ENCODE data around the gene SH3BP4.

Gene SH3BP4

GRCh38 chr2:234999740-235000425 lies 48.1 kb downstream of the SH3BP4 start:
- DNase-seq (ENCODE audit: low spot score), result no peak

- no peak for DNase-seq (ENCODE audit: low spot score)
Measured at GRCh38 chr2:235000426-235001236, 48.8 kb downstream of the SH3BP4 start.

GRCh38 chr2:235001237-235002133 lies 49.7 kb downstream of the SH3BP4 start:
- DNase-seq (ENCODE audit: low spot score), result no peak

GRCh38 chr2:235002198-235003095 lies 50.6 kb downstream of the SH3BP4 start:
- DNase-seq (ENCODE audit: low spot score), result no peak

- DNase-seq (ENCODE audit: low spot score), result no peak
Measured at GRCh38 chr2:235003096-235003775, 51.4 kb downstream of the SH3BP4 start.

- DNase-seq (ENCODE audit: low spot score), result no peak
Measured at GRCh38 chr2:235004329-235004903, 52.6 kb downstream of the SH3BP4 start.

GRCh38 chr2:235005023-235005422 lies 53.2 kb downstream of the SH3BP4 start:
- no peak for DNase-seq (ENCODE audit: low spot score)

GRCh38 chr2:235005603-235006259 lies 53.9 kb downstream of the SH3BP4 start:
- DNase-seq (ENCODE audit: low spot score), result no peak

GRCh38 chr2:235006461-235006860 lies 54.6 kb downstream of the SH3BP4 start:
- no peak for DNase-seq (ENCODE audit: low spot score)

- DNase-seq (ENCODE audit: low spot score), result no peak
Measured at GRCh38 chr2:235006986-235007385, 55.2 kb downstream of the SH3BP4 start.

GRCh38 chr2:235007664-235008457 lies 56.0 kb downstream of the SH3BP4 start:
- no peak for DNase-seq (ENCODE audit: low spot score)

- no peak for DNase-seq (ENCODE audit: low spot score)
Measured at GRCh38 chr2:235008584-235009044, 56.8 kb downstream of the SH3BP4 start.

GRCh38 chr2:235009081-235009480 lies 57.3 kb downstream of the SH3BP4 start:
- no peak for DNase-seq (ENCODE audit: low spot score)

GRCh38 chr2:235010117-235010714 lies 58.4 kb downstream of the SH3BP4 start:
- DNase-seq (ENCODE audit: low spot score), result no peak

GRCh38 chr2:235011607-235011928 lies 59.8 kb downstream of the SH3BP4 start:
- DNase-seq (ENCODE audit: low spot score), result no peak

- DNase-seq (ENCODE audit: low spot score), result no peak
Measured at GRCh38 chr2:235011929-235012631, 60.3 kb downstream of the SH3BP4 start.

- no peak for DNase-seq (ENCODE audit: low spot score)
Measured at GRCh38 chr2:235017441-235017840, 65.6 kb downstream of the SH3BP4 start.

- no peak for DNase-seq (ENCODE audit: low spot score)
Measured at GRCh38 chr2:235018838-235019237, 67.0 kb downstream of the SH3BP4 start.
